ENCODE data around the gene ANXA8. TPM values are rescaled to one million over a fixed set of nuclear protein-coding genes. Genes with fewer than 3 reads are reported as not detected.

Gene ANXA8
- total and polyA plus RNA-seq, 2 donors (not counting 1 experiment from before 2014, with no cell fraction given) = 0.08 TPM; not detected in 1

- Histone ChIP-seq H3K27ac (ENCODE audit: insufficient read depth, low read length) (no peak overlapping the region), H3K9me3 (ENCODE audit: control insufficient read depth, insufficient read depth, low read depth, low read length) (no peaks in the 10 kb centered on the region), H3K4me3 (replicated peaks in 1 of 4; ENCODE audit: control extremely low read depth in 1 of 4, insufficient read depth in 1 of 4, low read depth in 3 of 4, low read length in 4 of 4) (no peak overlapping the region), H3K9ac (ENCODE audit: insufficient read depth, low read length) (no peak overlapping the region), H3K79me2 (ENCODE audit: control insufficient read depth, insufficient read depth, low read length) (no peaks in the 10 kb centered on the region), H3K27me3 (ENCODE audit: control insufficient read depth, insufficient read depth, low read length) (peaks cover 6% of the 10 kb centered on the region), H2AFZ (ENCODE audit: low read length) (no peak overlapping the region), H4K20me1 (ENCODE audit: control insufficient read depth, extremely low read depth, insufficient read depth, low read length) (no peaks in the 10 kb centered on the region), H3K4me1 (ENCODE audit: control insufficient read depth, extremely low read depth, insufficient read depth, low read length) (no peaks in the 10 kb centered on the region), H3K36me3 (ENCODE audit: control insufficient read depth, insufficient read depth, low read length) (no peaks in the 10 kb centered on the region), H3K4me2 (ENCODE audit: extremely low read depth, insufficient read depth, low read length) (no peak overlapping the region)
- DNase-seq (ENCODE audit: low read depth in 2 of 2) = no peak
- no peak for TF ChIP-seq CTCF (conservative IDR thresholded peaks at IDR 0.05 in 1 of 2, IDR thresholded peaks at IDR 0.05 in 1 of 2; ENCODE audit: low read depth in 1 of 2, low read length in 2 of 2)
Measured at GRCh38 chr10:47452495-47453140, 31.3 kb downstream of the ANXA8 start.

GRCh38 chr10:47451998-47452494 lies 31.9 kb downstream of the ANXA8 start:
- no peaks in the 10 kb centered on the region for H3K36me3 ChIP-seq (ENCODE audit: control insufficient read depth, insufficient read depth, low read length)
- H3K4me1 ChIP-seq (ENCODE audit: control insufficient read depth, extremely low read depth, insufficient read depth, low read length) = no peaks in the 10 kb centered on the region
- no peak overlapping the region for H2AFZ ChIP-seq (ENCODE audit: low read length)
- no peaks in the 10 kb centered on the region for H4K20me1 ChIP-seq (ENCODE audit: control insufficient read depth, extremely low read depth, insufficient read depth, low read length)
- no peak overlapping the region for H3K9ac ChIP-seq (ENCODE audit: insufficient read depth, low read length)
- TF ChIP-seq CTCF (conservative IDR thresholded peaks at IDR 0.05 in 1 of 2, IDR thresholded peaks at IDR 0.05 in 1 of 2; ENCODE audit: low read depth in 1 of 2, low read length in 2 of 2) (no peak), EZH2 (IDR thresholded peaks at IDR 0.05; ENCODE audit: low read length, missing control alignments) (no peak)
- DNase-seq (ENCODE audit: low read depth in 2 of 2) = no peak
- H3K79me2 ChIP-seq (ENCODE audit: control insufficient read depth, insufficient read depth, low read length) = no peaks in the 10 kb centered on the region
- H3K9me3 ChIP-seq (ENCODE audit: control insufficient read depth, insufficient read depth, low read depth, low read length) = no peaks in the 10 kb centered on the region
- no peak overlapping the region for H3K4me3 ChIP-seq (replicated peaks in 1 of 4; ENCODE audit: control extremely low read depth in 1 of 4, insufficient read depth in 1 of 4, low read depth in 3 of 4, low read length in 4 of 4)
- H3K4me2 ChIP-seq (ENCODE audit: extremely low read depth, insufficient read depth, low read length) = no peak overlapping the region
- H3K27ac ChIP-seq (ENCODE audit: insufficient read depth, low read length) = no peak overlapping the region
- H3K27me3 ChIP-seq (ENCODE audit: control insufficient read depth, insufficient read depth, low read length) = peaks cover 6% of the 10 kb centered on the region

- H3K4me1 ChIP-seq (ENCODE audit: control insufficient read depth, extremely low read depth, insufficient read depth, low read length) = no peaks in the 10 kb centered on the region
- H4K20me1 ChIP-seq (ENCODE audit: control insufficient read depth, extremely low read depth, insufficient read depth, low read length) = no peaks in the 10 kb centered on the region
- no peak for DNase-seq (ENCODE audit: low read depth in 2 of 2)
- peaks cover 6% of the 10 kb centered on the region for H3K27me3 ChIP-seq (ENCODE audit: control insufficient read depth, insufficient read depth, low read length)
- no peak overlapping the region for H3K4me2 ChIP-seq (ENCODE audit: extremely low read depth, insufficient read depth, low read length)
- H3K9me3 ChIP-seq (ENCODE audit: control insufficient read depth, insufficient read depth, low read depth, low read length) = no peaks in the 10 kb centered on the region
- no peaks in the 10 kb centered on the region for H3K79me2 ChIP-seq (ENCODE audit: control insufficient read depth, insufficient read depth, low read length)
- TF ChIP-seq CTCF (conservative IDR thresholded peaks at IDR 0.05 in 1 of 2, IDR thresholded peaks at IDR 0.05 in 1 of 2; ENCODE audit: low read depth in 1 of 2, low read length in 2 of 2) (no peak), EZH2 (IDR thresholded peaks at IDR 0.05; ENCODE audit: low read length, missing control alignments) (no peak)
- H3K9ac ChIP-seq (ENCODE audit: insufficient read depth, low read length) = no peak overlapping the region
- no peaks in the 10 kb centered on the region for H3K36me3 ChIP-seq (ENCODE audit: control insufficient read depth, insufficient read depth, low read length)
- H3K4me3 ChIP-seq (replicated peaks in 1 of 4; ENCODE audit: control extremely low read depth in 1 of 4, insufficient read depth in 1 of 4, low read depth in 3 of 4, low read length in 4 of 4) = no peak overlapping the region
- H2AFZ ChIP-seq (ENCODE audit: low read length) = no peak overlapping the region
- no peak overlapping the region for H3K27ac ChIP-seq (ENCODE audit: insufficient read depth, low read length)
Measured at GRCh38 chr10:47451273-47451997, 32.5 kb downstream of the ANXA8 start.
